Activated effector memory CD4-positive, alpha-beta T cell treated with Interleukin-2 at 50 U/mL for 16 hours (primary cell): ENCODE data around the gene NMT1.

Experiments
- DNase-seq: peaks from one replicate; pipeline ENCODE4 v3.0.0-alpha.2; 2020

Gene NMT1

GRCh38 chr17:45106096-45106495 is 45.0 kb downstream of the NMT1 start:
- no peak for DNase-seq

- DNase-seq, result no peak
Measured at GRCh38 chr17:45106582-45106981, 45.5 kb downstream of the NMT1 start.

GRCh38 chr17:45107293-45108010 is 46.3 kb downstream of the NMT1 start:
- DNase-seq, result no peak

GRCh38 chr17:45108051-45108450 is 46.9 kb downstream of the NMT1 start:
- DNase-seq, result no peak

GRCh38 chr17:45108595-45109521 is 47.7 kb downstream of the NMT1 start:
- DNase-seq, result no peak

GRCh38 chr17:45110676-45111611 is 49.8 kb downstream of the NMT1 start:
- no peak for DNase-seq

GRCh38 chr17:45111850-45112249 is 50.7 kb downstream of the NMT1 start:
- DNase-seq, result no peak

GRCh38 chr17:45112559-45113423 is 51.7 kb downstream of the NMT1 start:
- no peak for DNase-seq

GRCh38 chr17:45113424-45113754 is 52.3 kb downstream of the NMT1 start:
- no peak for DNase-seq

GRCh38 chr17:45114117-45114932 is 53.2 kb downstream of the NMT1 start:
- no peak for DNase-seq

- DNase-seq, result no peak
Measured at GRCh38 chr17:45115015-45115625, 54.0 kb downstream of the NMT1 start.

GRCh38 chr17:45115871-45116270 is 54.8 kb downstream of the NMT1 start:
- DNase-seq, result no peak

GRCh38 chr17:45116434-45117016 is 55.4 kb downstream of the NMT1 start:
- no peak for DNase-seq

GRCh38 chr17:45117334-45117733 is 56.2 kb downstream of the NMT1 start:
- no peak for DNase-seq

- DNase-seq, result no peak
Measured at GRCh38 chr17:45117848-45118646, 56.9 kb downstream of the NMT1 start.

- no peak for DNase-seq
Measured at GRCh38 chr17:45118691-45119090, 57.6 kb downstream of the NMT1 start.

- DNase-seq, result no peak
Measured at GRCh38 chr17:45119964-45120363, 58.8 kb downstream of the NMT1 start.

- no peak for DNase-seq
Measured at GRCh38 chr17:45120558-45120957, 59.4 kb downstream of the NMT1 start.

GRCh38 chr17:45121055-45121454 is 59.9 kb downstream of the NMT1 start:
- no peak for DNase-seq
